ENCODE measurements around the gene GRAMD2A. TPM values are rescaled to one million over a fixed set of nuclear protein-coding genes. Genes with fewer than 3 reads are reported as not detected.

GRAMD2A gene
- polyA plus RNA-seq, 4 donors, result 6.4 to 10.0 (median 7.9) TPM

DNA sequence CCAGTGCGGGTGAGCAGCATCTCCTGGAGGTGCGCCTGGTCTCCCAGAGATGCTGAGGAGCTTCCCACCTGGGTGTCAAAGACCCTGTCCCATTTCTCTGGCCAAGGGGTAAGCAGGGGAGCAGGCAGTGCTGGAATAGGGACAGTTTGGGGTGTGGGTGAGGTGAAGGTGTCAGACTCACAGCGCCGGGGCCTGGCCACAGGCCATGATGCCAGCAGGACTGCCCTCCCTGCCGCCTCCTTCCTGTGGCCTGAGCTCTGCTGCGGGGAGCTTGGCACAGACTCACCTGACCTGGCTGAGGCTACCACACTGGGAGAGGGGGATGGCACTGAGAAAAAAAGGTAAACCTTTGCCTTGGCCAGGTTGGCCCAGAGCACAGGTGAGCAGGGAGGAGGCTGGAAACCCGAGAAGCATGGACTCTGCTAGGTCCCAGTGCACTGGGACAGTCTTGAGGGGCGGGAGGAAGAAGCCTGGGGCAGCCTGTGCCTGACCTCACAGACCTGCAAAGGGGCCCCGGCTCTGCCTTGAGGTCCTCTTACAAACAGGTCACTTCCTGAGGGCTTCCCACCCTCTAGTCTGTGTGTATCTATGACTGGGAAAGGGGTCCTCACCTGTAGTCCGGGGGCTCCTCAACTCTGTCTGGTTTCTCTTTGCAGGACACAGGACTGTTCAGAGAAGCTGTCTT, 28.2 kb downstream of the GRAMD2A start:
- no peak for DNase-seq (ENCODE audit: low read depth in 4 of 4, low spot score in 3 of 4)

DNA sequence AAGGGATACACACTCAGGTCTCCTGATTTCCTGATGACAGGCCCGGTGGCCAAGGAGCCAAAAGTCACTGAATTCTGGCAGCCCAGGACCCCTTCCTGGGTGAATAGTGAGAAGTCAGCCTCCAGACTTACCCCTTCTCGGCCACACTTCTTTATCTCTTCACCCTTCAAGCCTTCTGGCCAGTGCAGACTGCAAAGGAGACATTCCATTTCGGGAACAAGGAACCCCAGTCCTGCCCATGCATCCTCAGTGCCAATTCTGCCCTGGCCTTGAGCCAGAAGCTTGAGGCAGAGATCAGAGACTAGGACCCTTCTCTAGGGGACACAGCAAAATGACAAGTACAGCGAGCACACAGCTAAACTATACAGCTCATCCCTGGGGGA, 28.8 kb downstream of the GRAMD2A start:
- no peak for DNase-seq (ENCODE audit: low read depth in 4 of 4, low spot score in 3 of 4)

DNA sequence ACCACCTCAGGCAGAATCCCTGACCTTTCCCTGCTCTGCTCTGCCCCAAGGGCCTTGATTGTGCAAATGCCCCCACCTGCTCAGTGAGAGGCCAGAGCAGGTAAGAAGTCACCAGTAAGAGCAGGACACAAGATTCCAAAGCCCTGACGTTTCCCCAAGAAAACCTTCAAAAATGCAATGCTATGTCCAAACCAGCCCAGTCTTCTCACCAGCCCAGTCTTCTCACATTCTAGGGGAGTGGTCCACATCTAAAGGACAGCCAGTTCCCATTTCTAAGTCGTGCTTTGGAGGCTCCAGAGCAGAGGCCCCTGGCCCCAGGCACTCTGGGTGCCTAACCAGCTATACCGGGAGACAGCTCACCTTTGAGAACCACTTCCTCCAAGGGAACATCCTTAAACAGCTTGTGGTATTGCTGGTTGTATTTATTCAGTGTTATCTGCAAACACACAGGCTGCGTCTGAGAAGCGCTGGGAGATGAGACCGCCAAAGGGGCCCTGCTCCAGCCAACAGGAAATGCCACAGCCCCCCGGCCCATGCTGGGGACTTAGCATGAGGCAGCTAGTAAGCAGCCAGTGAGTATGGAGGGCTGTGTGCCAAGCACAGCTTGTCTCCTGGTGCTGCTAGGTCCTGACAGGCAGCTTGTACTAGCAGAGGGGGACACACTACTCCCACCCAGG, 29.3 kb downstream of the GRAMD2A start:
- no peak for DNase-seq (ENCODE audit: low read depth in 4 of 4, low spot score in 3 of 4)

DNA sequence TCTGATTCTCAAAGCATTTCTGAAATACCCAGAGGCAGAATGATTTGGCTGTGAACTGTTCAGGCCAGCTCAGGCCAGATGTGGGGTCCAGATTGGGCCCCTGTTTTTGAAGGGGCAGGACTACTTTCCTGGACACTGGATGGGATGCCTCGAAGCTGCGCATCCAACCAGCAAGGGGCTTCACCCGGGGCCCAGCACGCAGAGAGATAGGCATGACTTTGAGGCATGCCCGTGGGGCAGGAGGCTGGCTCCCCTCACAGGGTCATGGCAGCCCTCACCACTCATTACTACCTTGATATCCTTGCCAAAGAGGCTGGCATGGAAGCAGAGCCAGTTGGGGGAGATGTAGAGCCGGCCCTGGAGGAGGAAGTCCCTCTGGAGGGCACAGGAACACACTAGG, 30.1 kb downstream of the GRAMD2A start:
- DNase-seq (ENCODE audit: low read depth in 4 of 4, low spot score in 3 of 4), result no peak

DNA sequence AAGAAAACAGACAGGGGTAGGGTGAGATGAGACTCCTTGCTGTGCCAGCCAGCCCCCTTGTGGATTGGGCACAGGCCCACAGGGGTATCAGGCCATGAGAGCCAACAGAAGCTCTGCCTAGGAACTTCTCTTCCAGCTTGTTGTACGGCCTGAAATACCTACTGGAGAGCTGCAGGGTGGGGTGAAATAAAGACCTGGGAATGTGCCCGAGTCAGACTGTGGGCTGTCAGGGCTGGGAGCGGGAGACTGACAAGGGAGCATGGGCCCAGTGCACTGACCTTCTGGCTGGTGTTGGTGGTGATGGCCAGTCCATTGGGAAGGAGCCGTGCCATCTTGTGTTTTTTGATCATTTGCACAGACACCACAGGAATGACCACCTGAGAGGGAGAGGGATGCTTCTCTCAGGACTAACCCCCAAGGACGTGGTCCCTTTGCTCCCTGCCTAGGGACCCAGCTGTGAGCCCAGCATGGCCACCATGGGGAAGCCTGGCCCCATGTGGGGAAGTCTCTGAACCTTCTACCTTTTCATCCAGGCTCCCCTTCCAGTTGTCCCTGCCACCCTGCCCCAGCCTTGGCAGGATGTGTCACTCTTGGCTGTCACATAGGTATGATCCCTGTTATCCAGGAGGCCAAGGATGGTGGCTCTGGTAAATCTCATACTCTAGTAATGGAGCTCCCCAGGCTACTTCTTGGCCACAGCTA, 30.7 kb downstream of the GRAMD2A start:
- no peak for DNase-seq (ENCODE audit: low read depth in 4 of 4, low spot score in 3 of 4)

DNA sequence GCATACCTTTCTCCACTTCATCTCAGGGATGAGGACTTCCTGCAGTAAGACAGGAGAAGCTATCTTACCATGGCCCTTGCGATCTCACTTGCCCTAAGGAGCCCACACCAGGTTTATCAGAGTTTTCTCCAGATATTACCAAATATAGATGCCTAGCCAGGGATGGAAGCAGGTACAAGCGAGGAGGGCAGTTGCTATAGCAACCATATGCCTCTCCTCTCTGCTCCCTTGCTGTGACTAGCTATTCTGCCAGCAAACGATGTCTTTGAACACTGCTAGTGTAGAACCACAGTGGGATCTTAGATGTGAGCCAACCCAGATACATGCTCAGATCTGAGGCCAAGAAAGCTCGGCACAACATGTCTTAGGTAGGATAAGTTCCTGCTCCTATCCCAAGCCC, 33.9 kb downstream of the GRAMD2A start:
- no peak for DNase-seq (ENCODE audit: low read depth in 4 of 4, low spot score in 3 of 4)

DNA sequence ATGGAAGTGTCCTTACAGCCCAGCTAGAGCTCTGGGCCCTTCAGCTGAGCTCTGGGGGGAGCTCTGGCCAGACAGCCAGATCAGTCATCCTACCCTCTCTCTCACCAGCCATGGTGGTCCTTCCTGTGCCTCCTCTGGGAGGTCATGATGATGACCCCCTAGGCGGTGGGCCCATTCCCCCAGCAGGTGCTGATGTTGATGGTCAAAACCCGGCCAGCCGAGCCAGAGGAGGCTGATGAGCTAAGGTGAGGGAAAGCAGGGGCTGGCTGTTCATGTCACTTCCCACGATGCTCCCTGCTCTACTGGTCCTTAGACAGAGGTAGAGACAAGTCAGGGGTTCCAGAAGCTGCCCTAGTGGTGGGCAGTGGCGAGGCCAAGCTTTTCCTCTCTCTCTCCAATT, 35.0 kb downstream of the GRAMD2A start:
- DNase-seq (ENCODE audit: low read depth in 4 of 4, low spot score in 3 of 4), result no peak

DNA sequence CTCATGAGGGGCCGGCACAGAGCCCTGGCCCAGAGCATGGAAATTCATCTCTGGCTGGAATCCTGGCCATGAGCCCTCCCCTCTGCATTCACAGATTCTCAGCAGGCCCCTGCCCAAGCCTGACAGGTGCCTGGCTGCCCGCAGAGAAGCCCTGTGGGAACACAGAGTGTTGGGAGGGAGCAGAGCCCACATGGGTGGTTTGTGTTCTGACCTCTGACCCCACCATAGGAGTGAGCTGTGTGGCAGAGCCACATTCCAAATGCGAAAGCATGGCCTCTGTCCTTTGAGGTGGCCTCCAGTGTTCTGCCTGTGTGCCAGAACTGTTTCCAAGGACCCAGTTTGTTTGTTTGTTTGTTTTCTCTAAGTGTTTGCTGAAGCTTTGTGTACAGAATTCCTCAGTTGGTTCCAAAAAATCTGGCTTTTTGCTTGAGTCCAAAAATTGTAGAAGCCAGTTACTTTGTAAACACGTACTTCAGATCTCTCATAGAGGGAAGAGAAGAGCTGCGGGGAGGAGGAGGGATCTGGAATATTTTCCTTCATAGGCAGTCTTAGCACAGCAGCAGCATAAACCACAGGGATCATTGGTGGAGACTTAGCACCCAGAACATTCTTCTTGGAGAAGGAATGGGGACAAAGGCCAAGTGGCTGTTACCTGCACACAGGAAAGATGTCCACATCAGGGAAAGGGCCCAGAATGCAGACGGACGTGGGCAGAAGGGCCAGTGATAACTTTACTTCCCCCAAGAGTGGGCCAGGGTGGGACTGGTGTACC, 36.0 kb downstream of the GRAMD2A start:
- no peak for DNase-seq (ENCODE audit: low read depth in 4 of 4, low spot score in 3 of 4)

DNA sequence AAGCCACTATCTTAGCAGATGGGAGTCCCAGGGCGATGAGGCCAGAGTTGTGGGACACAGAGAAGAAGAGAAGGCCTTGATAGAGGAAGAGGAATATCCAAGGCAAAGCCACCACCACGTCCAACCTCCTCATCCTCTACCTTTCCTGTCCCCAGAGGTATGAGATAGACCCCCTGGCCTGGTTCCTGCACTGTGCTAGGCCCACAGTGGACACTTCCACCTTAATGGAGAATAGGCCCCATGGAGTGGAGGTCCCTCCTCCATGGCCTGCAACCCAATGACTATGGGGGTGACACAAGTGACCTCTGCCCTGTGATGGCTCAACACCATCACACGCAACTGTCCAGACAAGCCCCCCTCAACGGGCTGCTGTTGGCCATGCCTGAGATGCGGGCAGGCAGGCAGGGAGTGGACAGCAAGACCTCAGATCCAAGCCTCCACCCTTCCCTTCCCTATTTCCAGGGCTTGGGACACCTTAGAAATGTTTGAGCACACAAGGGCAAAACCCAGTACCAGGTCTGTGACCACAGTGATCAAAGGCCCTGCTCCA, 36.8 kb downstream of the GRAMD2A start:
- DNase-seq (ENCODE audit: low read depth in 4 of 4, low spot score in 3 of 4), result no peak

DNA sequence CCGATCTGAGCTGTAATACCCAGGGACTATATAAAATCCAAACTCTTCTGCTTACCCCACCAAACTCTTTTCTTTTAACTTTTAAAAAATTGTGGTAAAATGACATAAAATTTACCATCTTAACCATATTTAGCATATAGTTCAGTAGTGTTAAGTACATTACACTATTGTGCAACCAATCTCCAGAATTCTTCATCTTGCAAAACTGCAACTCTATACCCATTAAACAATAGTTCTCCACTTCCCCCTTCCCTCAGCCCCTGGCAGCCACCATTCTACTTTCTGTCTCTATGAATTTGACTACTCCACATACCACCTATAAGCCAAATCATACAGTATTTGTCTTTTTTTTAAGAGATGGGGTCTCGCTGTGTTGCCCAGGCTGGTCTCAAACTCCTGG, 40.7 kb downstream of the GRAMD2A start:
- no peak for DNase-seq (ENCODE audit: low read depth in 4 of 4, low spot score in 3 of 4)

DNA sequence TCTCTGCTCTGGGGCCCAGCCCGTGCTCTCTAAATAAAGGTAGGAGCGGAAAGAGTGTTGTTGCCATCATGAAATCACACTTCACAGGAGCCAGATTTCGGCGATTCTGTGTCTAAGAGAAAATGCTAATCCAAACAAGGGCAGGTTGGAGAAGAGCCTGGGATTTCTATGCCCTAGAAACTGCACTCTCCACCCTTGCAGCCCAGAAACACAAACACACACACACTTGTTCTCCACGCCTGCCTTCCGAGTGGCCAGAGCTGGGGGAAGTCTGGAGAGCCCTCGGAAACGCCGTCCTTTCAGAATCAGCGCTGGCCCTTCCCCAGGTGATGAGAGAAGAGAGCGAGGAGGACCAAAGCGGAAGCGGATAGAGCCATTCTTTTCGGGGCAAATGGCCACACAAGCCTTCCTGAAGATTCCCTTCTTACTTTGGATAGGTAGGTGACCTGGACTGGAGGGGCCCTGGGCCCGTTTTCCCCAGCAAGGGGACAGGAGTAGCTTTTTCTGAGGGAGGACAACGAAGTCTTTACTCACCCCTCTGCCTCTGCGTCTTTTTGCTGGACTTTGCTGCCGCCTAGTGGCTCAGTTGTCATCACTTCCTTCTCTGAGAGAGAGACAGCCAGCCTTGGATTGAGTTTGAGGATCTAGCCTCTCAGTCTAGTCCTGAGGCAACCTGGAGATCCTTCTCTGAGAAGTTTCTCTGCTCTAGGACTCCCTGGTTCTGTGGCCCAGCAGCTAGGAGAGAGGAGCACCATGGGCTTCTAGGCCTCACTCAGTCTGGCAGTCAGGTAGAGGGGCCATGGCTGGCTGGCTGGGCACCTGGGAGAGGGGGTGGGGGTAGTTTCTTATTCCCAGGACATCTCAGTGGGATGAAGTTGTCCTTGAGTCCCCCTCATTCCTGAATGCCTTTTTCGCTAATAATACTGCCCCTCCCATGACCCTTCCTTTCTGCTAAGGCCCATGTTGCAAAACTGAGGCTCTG, 41.7 kb downstream of the GRAMD2A start:
- DNase-seq (ENCODE audit: low read depth in 4 of 4, low spot score in 3 of 4), result peak; percentile 82 to 86 (median 83)

DNA sequence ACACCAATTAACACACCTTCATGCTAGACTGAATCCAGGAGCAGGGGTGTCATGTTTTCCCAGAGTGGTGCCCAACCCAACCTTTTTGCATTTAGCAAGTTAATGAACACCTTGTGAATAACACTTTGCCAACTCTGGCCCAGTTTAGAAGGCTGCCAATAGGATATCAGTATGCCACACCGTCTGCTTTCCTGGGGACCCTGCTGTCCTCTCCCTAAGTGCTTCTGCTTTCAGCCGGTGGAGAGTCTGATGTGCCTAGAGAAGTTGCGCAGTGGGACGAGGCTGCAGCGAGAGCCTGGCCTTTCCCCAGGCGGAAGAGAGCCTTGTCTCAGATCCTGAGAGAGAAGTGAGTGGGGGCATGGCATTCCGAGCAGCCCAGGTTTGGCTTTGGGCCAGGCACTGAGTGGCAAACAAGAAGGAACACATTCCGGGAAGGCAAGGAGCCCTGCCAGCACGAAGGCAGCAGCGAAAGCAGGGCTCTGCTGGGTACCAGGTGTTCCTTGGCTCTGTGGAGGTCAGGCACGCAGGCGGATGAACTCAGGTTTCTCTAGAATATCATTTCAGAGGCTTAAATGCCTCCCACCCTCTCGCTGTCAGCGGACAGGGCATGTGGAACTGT, 42.5 kb downstream of the GRAMD2A start:
- peak; percentile 71 to 82 (median 78) for DNase-seq (ENCODE audit: low read depth in 4 of 4, low spot score in 3 of 4)

DNA sequence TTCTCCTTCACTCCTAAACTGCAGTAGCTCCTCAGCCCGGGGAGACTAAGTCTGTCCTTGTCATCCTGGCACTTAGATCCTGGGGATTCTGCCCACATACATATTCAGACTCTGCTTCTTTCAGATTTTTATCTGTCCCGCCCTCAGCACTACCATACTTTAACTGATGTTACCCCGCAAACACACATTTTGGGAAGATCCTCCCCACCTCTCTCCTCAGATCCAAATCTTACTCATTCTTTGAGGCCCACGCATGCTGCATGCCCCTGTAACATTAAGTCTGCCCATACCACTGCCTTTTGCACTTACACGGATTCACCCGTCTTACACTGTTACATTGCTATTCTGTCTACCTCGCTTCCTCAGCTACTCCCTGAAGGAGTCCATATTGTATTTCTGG, 43.3 kb downstream of the GRAMD2A start:
- DNase-seq (ENCODE audit: low read depth in 4 of 4, low spot score in 3 of 4), result no peak

DNA sequence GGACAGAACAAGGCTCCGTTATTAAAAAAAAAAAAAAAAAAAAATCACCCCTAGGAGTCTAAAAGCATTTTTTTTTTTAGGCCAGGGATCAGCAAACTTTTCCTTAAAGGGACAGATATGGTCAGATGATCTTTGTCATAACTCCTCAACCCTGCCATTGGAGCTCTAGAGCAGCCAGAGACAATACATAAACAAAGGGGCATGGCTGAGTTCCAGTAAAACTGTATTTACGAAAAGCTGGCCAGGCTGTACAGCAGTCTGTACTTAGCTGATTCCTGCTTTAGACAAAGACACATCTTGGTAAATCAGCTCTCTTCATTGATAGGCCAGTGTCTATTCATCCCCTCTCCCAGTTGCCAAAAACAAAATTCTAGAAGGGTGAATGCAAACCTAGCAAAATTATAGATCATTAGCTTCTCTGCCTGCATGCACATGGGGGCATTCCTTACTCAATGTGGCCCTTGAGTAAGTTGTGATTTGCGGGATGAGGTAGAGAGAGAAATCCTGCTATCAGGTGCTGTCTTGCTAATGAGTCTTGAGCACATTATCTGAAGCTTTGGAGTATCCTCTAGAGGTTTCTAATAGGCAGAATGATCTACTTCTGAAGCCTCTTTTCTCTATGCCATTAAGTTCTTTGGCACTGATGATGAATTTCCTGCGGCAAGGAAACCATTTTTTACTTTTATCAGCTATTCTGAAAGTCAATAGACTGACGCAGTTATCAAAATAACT, 44.2 kb downstream of the GRAMD2A start:
- no peak for DNase-seq (ENCODE audit: low read depth in 4 of 4, low spot score in 3 of 4)

DNA sequence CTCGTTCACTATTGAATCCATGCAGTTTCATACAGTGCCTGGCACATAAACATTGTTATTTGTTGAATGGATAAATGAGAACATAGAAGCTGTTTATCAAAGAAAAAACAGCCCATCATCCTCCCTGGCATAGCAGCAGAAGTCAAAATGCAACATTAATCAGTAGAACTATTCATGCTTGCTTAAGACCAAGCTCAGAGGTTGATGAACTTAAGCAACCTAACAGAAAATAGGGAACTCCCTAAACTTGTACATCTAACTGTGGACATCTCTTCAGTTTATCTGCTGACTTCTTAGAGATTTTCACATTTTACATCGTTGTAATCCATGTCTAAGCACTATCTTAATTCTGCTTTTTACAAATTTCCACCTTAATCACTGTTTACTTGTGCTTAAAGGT, 50.2 kb downstream of the GRAMD2A start:
- DNase-seq (ENCODE audit: low read depth in 4 of 4, low spot score in 3 of 4), result no peak

DNA sequence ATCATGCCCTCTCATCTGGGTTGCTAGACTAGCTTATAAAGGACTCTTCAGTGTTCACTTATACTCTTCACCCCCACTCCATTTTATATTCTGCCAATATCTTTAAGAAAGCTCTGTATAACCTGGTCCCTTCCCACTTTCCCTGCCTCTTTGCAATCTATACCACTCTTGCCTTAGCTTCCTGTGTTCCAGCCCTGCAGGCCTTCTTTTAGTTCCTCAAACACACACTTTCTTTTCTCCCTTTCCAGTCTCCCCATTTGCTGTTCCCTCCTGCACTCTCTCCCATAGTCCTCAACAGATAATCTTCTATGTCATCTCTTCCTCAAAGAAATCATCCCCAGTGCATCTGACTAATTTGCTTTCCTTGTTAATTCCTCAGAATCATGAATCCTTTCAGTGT, 50.7 kb downstream of the GRAMD2A start:
- no peak for DNase-seq (ENCODE audit: low read depth in 4 of 4, low spot score in 3 of 4)

DNA sequence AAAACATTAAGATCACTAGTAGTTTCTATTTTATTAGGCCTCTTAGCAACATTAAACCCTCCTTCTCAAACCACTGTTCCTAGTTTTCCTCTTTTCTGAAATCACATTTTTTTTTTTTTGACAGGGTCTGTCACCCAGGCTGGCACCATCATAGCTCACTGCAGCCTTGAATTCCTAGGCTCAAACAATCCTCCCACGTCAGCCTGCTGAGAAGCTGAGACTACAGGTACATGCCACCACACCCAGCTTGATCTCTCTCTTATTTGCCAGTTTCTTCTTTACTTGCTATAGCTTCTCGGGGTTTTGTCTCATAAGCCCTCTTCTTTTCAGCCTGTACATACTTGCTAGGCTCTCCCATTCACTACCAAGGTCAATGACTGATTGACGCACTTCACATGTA, 51.4 kb downstream of the GRAMD2A start:
- DNase-seq (ENCODE audit: low read depth in 4 of 4, low spot score in 3 of 4), result no peak
